ENCODE results near the gene HDLBP.
A peak's percentile ranks its signal among the peaks of the same experiment; 100 is the strongest.
"Not testable (repeated sequence)": the region's sequence is repeated elsewhere in the genome, so short reads cannot be mapped to it uniquely, and the experiment has no call there.

The HDLBP gene

DNA sequence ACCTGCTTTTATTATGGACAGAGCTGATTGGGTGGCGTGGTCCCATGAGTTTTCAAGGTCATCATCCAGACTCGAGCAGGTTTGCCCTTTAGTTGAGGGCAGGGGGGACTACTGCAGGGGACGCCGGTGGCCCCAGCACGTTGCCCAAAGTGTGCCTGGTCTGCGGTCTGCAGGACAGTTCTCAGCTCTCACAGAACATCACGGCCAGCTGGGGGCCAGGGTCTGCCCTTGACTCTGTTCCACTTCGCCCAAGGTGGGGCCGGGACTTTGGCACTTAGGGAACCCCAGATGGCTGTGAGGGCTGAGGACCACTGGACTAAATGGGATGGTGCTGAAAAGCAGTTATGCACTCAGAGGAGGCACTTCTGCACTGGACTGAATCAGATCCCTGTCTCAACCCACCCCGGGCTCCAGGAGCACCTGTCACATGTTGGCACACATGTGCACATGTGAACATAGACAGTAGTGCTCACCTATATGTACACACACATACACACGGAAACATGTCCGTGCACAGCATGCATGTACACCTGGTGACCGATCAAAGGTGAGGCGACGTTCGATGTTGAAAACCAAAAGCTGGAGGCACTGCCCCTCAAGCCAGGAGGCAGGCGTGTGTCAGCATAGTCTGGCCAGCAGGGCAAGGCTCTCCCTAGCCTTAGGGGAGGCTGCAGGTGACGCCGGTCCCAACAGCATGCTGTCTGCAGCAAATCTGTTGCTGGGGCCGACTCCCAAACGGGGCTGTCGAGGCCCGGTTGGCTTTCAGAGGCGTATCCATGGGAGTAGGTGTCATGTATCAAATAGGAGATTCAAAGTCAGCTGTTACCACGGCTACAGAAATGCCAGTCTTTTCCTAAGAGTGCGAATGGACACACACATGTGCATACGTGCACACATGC is 116.8 kb downstream of the HDLBP start:
- FAIRE-seq (peak; percentile 20), DNase-seq (ENCODE audit: low spot score) (no peak)

GRCh38 chr2:241197947-241198346 is 117.5 kb downstream of the HDLBP start:
- FAIRE-seq: no peak
- DNase-seq (ENCODE audit: low spot score): no peak

DNA sequence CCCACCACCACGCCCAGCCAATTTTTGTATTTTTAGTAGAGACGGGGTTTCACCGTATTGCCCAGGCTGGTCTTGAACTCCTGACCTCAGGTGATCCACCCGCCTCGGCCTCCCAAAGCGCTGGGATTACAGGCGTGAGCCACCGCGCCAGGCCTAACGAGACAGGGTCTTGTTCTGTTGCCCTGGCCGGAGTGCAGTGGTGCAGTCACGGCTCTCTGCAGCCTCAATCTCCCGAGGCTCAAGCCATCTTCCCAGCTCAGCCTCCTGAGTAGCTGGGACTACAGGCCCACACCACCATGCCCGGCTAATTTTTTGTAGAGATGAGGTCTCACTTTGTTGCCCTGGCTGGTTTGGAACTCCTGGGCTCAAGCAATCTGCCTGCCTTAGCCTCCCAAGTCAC is 118.2 kb downstream of the HDLBP start:
- not testable (repeated sequence) for FAIRE-seq; DNase-seq (ENCODE audit: low spot score)

- FAIRE-seq (no peak), DNase-seq (ENCODE audit: low spot score) (no peak)
Measured at GRCh38 chr2:241195506-241196130, 119.9 kb downstream of the HDLBP start.

DNA sequence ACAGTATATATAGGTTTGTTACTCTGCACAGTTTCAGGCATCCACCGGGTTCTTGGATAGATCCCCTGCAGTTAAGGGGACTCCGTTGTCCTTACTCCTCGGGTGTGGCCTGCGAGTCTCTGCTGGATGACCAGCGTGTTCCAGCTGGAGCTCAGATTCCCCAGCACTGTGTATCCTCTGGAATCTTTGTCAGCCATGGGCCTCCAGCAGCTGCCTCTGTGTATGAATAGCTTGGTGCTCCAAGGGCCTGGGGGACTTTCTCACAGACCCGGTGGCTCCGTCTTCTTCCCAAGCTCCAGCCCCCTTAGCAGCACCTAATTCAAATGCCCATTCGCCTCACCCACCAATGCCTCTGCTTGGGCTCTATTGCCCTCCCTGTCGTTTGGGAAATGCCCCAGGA is 120.7 kb downstream of the HDLBP start:
- no peak for FAIRE-seq
- no peak for DNase-seq (ENCODE audit: low spot score)

DNA sequence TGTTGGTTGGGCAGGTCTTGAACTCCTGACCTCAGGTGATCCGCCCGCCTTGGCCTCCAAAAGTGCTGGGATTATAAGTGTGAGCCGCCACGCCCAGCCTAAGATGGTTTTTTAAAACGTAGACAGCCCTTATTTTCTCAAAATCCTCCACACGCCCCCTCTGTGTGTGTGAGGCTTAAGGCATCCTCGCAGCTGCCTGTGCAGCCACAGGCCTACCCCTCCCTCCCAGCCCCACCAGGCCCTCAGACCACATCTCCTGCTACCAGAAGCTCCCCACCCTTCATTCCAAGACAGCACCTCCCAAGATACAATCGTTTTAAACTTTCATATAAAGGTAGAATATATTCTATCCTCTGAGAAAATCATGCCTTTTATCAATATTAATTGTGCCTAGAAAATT is 122.2 kb downstream of the HDLBP start:
- DNase-seq (ENCODE audit: low spot score): no peak
- FAIRE-seq: no peak

DNA sequence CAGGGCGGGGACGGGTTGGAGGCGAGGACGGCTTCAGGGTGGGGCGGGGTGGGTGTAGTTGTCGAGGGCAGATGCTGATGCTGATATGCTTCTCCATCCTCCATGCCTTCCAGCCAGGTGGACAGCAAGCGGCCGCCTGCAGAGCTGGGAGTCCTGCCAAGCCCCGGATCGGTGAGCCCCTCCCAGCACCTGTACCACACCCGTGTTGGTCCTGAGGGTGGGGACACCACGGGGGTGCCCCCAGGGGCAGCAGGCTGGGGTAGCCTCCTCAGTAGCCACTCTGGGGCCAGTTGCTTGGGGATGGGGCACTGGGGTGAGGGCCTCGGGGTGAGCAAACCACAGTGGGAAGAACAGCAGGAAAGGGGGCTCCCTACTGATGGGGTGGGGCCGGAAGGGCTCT is 124.4 kb downstream of the HDLBP start:
- DNase-seq (ENCODE audit: low spot score): no peak
- no peak for FAIRE-seq

- DNase-seq (ENCODE audit: low spot score): no peak
- FAIRE-seq: no peak
Measured at GRCh38 chr2:241190291-241190981, 125.0 kb downstream of the HDLBP start.

DNA sequence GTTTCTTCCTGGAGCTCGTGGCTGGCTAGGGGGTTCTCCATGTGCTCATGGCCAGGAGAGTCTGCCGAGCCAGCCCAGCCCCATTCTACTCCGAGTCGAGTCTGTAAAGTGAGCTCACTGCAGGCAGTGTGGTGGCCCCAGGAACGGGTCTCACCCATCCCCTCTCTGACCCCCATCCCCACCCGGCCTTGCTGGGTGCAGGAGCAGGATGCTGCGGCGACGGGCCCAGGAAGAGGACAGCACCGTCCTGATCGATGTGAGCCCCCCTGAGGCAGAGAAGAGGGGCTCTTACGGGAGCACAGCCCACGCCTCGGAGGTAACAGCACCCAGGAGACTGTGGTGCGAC is 125.6 kb downstream of the HDLBP start:
- no peak for FAIRE-seq
- no peak for DNase-seq (ENCODE audit: low spot score)

GRCh38 chr2:241189093-241189855 is 126.2 kb downstream of the HDLBP start:
- FAIRE-seq (no peak), DNase-seq (ENCODE audit: low spot score) (no peak)

- DNase-seq (ENCODE audit: low spot score): no peak
- no peak for FAIRE-seq
Measured at GRCh38 chr2:241188361-241189092, 126.9 kb downstream of the HDLBP start, which contains the start of gene ANO7. ANO7 (plus strand) TSS chr2:241188677; CDS start chr2:241190064, 1,387 bp downstream.

GRCh38 chr2:241187918-241188234 is 127.6 kb downstream of the HDLBP start:
- no peak for FAIRE-seq
- no peak for DNase-seq (ENCODE audit: low spot score)

DNA sequence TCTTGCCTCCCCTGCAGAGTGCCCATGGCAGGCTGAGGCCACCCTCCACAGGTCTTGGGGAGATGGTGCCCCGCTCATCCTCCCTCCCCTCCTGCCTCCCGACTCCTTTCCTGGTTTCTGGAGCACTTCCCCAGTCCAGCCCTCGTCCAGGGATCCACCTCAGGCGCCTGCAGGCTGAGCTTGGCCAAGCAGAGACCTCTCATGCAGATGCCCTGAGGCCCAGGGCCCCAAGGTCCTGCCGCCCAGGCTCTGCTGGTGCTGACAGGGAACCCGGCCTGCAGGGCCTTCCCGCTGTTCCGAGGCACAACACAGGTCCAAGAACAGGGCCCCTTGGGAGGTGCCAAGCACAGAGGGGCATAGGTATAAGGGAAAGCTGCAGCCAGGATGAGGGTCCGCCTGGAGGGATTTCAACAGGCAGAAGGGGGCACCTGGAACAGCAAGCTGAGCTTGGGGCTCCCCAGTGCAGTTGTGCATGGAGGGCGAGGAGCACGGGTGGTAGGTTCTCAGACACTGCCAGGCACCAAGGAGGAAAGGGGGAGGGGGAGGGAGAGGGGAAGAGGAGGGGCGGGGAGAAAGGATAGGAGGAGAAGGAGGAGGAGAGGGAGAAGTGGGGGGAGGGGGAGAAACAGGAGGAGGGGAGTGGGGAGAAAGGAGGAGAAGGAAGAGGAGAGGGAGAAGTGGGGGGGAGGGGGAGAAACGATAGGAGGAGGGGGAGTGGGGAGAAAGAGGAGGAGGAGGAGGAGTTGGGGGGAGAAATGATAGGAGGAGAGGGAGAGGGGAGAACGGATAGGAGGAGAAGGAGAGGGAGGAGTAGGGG is 128.2 kb downstream of the HDLBP start:
- FAIRE-seq (no peak), DNase-seq (ENCODE audit: low spot score) (no peak)

DNA sequence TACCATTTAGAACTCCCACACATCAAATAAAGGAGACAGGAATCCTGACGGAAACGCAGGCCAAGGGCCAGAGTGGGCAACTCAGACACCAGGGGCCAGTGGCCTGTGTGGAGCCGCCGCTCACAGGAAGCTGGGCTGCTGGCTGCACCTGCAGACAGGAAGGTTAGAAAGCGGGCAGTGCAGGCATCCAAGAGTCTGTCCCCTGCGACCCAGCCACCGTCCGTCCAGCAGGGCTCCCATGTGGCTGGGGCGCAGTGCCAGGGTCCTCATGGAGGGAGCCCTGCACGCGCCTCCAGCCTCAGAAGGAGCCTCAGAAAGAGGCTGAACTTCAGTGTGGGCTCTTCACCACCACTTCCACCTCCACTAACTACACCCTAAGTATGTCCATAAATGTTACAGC is 129.5 kb downstream of the HDLBP start:
- DNase-seq (ENCODE audit: low spot score): no peak
- FAIRE-seq: no peak

GRCh38 chr2:241184901-241185300 is 130.6 kb downstream of the HDLBP start:
- FAIRE-seq (no peak), DNase-seq (ENCODE audit: low spot score) (no peak)

DNA sequence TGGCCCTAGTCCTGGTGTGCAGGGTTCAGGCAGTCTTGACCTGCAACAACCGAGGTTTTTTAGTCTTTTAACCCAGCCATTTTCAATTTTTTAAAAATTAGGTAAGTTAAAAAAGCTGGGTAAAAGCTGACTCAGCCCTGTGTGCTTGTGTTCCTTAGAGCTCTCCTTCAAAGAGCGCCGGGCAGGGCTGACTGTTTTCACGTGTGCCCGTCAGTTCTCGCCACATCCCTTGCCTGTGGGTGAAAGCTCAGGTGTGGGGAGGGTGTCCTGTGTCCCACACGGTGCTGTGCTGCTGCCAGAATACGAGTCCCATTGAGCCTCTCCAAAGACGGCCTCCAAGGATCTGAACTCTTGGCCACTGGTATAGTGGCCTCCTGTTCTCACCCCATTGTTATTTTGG is 132.3 kb downstream of the HDLBP start:
- DNase-seq (ENCODE audit: low spot score): no peak
- no peak for FAIRE-seq

GRCh38 chr2:241182531-241183133 is 132.8 kb downstream of the HDLBP start:
- DNase-seq (ENCODE audit: low spot score): no peak
- FAIRE-seq: no peak

GRCh38 chr2:241182126-241182525 is 133.3 kb downstream of the HDLBP start:
- FAIRE-seq (no peak), DNase-seq (ENCODE audit: low spot score) (no peak)

GRCh38 chr2:241180495-241180894 is 135.0 kb downstream of the HDLBP start:
- no peak for DNase-seq (ENCODE audit: low spot score)

GRCh38 chr2:241179899-241180298 is 135.6 kb downstream of the HDLBP start:
- no peak for DNase-seq (ENCODE audit: low spot score)
- no peak for FAIRE-seq

More at GRCh38 chr2:241180495-241180894, 135.0 kb downstream of the HDLBP start:
- FAIRE-seq: no peak

Data from urothelium cell line (cell line).